Keratinocyte (primary cell): ENCODE results near the gene VSTM1. TPM values are rescaled to one million over a fixed set of nuclear protein-coding genes. Genes with fewer than 3 reads are reported as not detected.
A peak's percentile ranks its signal among the peaks of the same experiment; 100 is the strongest.

Experiments
- DNase-seq: peaks from one replicate; pipeline ENCODE4 v3.0.0-alpha.2; 2011; ENCODE audit warnings: low read depth, missing footprints, low spot score
- FAIRE-seq: peaks from 2 replicates; lab custom pipeline; 2011; peaks lifted over from hg19 to GRCh38; lab: Jason Lieb, UNC
- H2AFZ ChIP-seq: 2 replicates; pipeline ENCODE4 v1.6.0; 2012; ENCODE audit warnings: low read length, control low read depth, inconsistent platforms; ENCODE audit not compliant: control insufficient read depth
- H3K27ac ChIP-seq: 2 replicates; pipeline ENCODE4 v1.5.1; 2011; ENCODE audit warnings: low read length; ENCODE audit not compliant: control insufficient read depth, insufficient read depth
- H3K27me3 ChIP-seq: 3 replicates; pipeline ENCODE4 v1.6.0; 2011; ENCODE audit warnings: low read length; ENCODE audit not compliant: control insufficient read depth, insufficient read depth; ENCODE audit errors: extremely low read depth
- H3K36me3 ChIP-seq, 2 experiments: 2 replicates in 1 of 2; 3 replicates in 1 of 2; pipeline ENCODE4 v1.5.1; 2011; ENCODE audit warnings: low read length in 2 of 2, mild to moderate bottlenecking in 1 of 2; ENCODE audit not compliant: control insufficient read depth in 2 of 2, insufficient read depth in 2 of 2; ENCODE audit errors: extremely low read depth in 1 of 2
- H3K4me1 ChIP-seq: 3 replicates; pipeline ENCODE4 v1.5.1; 2011; ENCODE audit warnings: low read length; ENCODE audit not compliant: control insufficient read depth, insufficient read depth; ENCODE audit errors: extremely low read depth
- H3K4me2 ChIP-seq: 3 replicates; pipeline ENCODE4 v1.6.0; 2011; ENCODE audit warnings: low read depth, low read length; ENCODE audit not compliant: control insufficient read depth, insufficient read depth; ENCODE audit errors: extremely low read depth
- H3K4me3 ChIP-seq, 3 experiments: fragments of 200-600 bp in 1 of 3; sonication (generic) in 1 of 3; 2 replicates in 2 of 3; 3 replicates in 1 of 3; pipeline ENCODE4 v1.5.1; 2011 to 2016; ENCODE audit warnings: low read length in 3 of 3, mild to moderate bottlenecking in 3 of 3, control low read depth in 2 of 3, inconsistent platforms in 1 of 3, low read depth in 1 of 3, mixed read lengths in 1 of 3, mixed run types in 1 of 3, moderate library complexity in 1 of 3; ENCODE audit not compliant: control insufficient read depth in 2 of 3, insufficient read depth in 2 of 3; ENCODE audit errors: extremely low read depth in 1 of 3
- H3K79me2 ChIP-seq: 2 replicates; pipeline ENCODE4 v1.6.0; 2012; ENCODE audit warnings: low read length; ENCODE audit not compliant: control insufficient read depth, insufficient read depth
- H3K9ac ChIP-seq: 3 replicates; pipeline ENCODE4 v1.6.0; 2011; ENCODE audit warnings: low read length; ENCODE audit not compliant: control insufficient read depth, insufficient read depth; ENCODE audit errors: extremely low read depth
- H3K9me1 ChIP-seq: 3 replicates; pipeline ENCODE4 v1.6.0; 2011; ENCODE audit warnings: low read length; ENCODE audit not compliant: control insufficient read depth, insufficient read depth; ENCODE audit errors: extremely low read depth
- H3K9me3 ChIP-seq: 2 replicates; pipeline ENCODE4 v1.5.1; 2012; ENCODE audit warnings: low read depth, low read length; ENCODE audit not compliant: control insufficient read depth
- H4K20me1 ChIP-seq: 3 replicates; pipeline ENCODE4 v1.6.0; 2011; ENCODE audit warnings: low read length; ENCODE audit not compliant: control insufficient read depth, insufficient read depth; ENCODE audit errors: extremely low read depth
- EZH2 ChIP-seq: IDR thresholded peaks from one replicate; pipeline ENCODE4 v1.6.1; 2012; ENCODE audit warnings: inconsistent platforms, mild to moderate bottlenecking, low read length, moderate library complexity
- dilution Hi-C: fragments of 300-500 bp; cut with MboI; formaldehyde crosslinking; loops from one replicate; pipeline ENCODE4 v1.7.0; 2020; ENCODE audit warnings: low sequenced_read_pairs; ENCODE audit not compliant: extremely low pct_ligation_motif_present
- polyA plus RNA-seq, 5 experiments: library from polyadenylated mRNA; depleted of rRNA in 3 of 5; stranded (reverse) in 3 of 5; stranded (forward) in 1 of 5; unstranded in 1 of 5; fragments of >200 nt; gene quantifications; 1 replicate in 1 of 5; 2 replicates in 3 of 5; 3 replicates in 1 of 5; pipeline versions ENCODE4 v1.2.1 to v1.2.3, GENCODE V29; 2011 to 2012; ENCODE audit warnings: missing spikeins in 2 of 5, low read depth in 1 of 5, low replicate concordance in 1 of 5
- TF ChIP-seq, protein P1 (sequence below), 3 experiments: IDR thresholded peaks in 1 of 3; conservative IDR thresholded peaks in 1 of 3; optimal IDR thresholded peaks in 1 of 3; 2 replicates in 2 of 3; 3 replicates in 1 of 3; pipeline versions ENCODE3 to v1.5.1; 2011; ENCODE audit warnings: low read length in 3 of 3, mild to moderate bottlenecking in 3 of 3, moderate library complexity in 2 of 3, control low read depth in 1 of 3, inconsistent platforms in 1 of 3; ENCODE audit not compliant: insufficient read depth in 2 of 3; ENCODE audit errors: extremely low read depth in 1 of 3

Gene VSTM1
- polyA plus RNA-seq, 1 donor (not counting 4 experiments of a cell fraction or from before 2014, with no cell fraction given): not detected

DNA sequence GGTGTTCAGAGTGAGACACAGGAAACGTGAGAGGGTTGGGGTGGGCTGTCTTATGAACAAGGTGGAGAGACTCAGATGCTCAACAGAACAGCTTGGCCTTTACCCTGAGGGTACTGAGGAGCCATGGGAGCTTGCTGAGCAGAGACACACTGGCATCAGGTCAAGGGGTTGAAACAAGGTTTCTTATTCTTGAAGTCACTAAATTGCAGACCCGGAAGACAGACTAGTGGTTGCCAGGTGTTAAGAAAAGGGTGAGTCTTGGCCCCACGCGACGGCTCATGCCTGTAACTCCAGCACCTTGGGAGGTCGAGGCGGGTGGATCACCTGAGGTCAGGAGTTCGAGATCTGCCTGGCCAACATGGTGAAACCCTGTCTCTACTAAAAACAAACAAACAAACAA, 49.8 kb downstream of the VSTM1 start:
- dilution Hi-C loops: no loop called here
- Histone ChIP-seq H2AFZ (no peak overlapping the region), H3K27me3 (peaks cover 4% of the 10 kb centered on the region), H3K79me2 (no peaks in the 10 kb centered on the region), H3K36me3 (no peaks in the 10 kb centered on the region), H3K9me1 (no peaks in the 10 kb centered on the region), H3K4me3 (no peak overlapping the region), H3K9me3 (no peaks in the 10 kb centered on the region), H3K4me2 (no peak overlapping the region), H3K9ac (no peak overlapping the region), H4K20me1 (no peaks in the 10 kb centered on the region), H3K4me1 (no peaks in the 10 kb centered on the region), H3K27ac (no peak overlapping the region)
- TF ChIP-seq EZH2: no peak
- TF ChIP-seq, protein P1, sequence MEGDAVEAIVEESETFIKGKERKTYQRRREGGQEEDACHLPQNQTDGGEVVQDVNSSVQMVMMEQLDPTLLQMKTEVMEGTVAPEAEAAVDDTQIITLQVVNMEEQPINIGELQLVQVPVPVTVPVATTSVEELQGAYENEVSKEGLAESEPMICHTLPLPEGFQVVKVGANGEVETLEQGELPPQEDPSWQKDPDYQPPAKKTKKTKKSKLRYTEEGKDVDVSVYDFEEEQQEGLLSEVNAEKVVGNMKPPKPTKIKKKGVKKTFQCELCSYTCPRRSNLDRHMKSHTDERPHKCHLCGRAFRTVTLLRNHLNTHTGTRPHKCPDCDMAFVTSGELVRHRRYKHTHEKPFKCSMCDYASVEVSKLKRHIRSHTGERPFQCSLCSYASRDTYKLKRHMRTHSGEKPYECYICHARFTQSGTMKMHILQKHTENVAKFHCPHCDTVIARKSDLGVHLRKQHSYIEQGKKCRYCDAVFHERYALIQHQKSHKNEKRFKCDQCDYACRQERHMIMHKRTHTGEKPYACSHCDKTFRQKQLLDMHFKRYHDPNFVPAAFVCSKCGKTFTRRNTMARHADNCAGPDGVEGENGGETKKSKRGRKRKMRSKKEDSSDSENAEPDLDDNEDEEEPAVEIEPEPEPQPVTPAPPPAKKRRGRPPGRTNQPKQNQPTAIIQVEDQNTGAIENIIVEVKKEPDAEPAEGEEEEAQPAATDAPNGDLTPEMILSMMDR (optimal IDR thresholded peaks at IDR 0.05 in 1 of 3, IDR thresholded peaks at IDR 0.05 in 1 of 3, conservative IDR thresholded peaks at IDR 0.05 in 1 of 3; ENCODE audit: extremely low read depth in 1 of 3, insufficient read depth in 2 of 3, low read length in 3 of 3): no peak
- DNase-seq (no peak), FAIRE-seq (no peak)

DNA sequence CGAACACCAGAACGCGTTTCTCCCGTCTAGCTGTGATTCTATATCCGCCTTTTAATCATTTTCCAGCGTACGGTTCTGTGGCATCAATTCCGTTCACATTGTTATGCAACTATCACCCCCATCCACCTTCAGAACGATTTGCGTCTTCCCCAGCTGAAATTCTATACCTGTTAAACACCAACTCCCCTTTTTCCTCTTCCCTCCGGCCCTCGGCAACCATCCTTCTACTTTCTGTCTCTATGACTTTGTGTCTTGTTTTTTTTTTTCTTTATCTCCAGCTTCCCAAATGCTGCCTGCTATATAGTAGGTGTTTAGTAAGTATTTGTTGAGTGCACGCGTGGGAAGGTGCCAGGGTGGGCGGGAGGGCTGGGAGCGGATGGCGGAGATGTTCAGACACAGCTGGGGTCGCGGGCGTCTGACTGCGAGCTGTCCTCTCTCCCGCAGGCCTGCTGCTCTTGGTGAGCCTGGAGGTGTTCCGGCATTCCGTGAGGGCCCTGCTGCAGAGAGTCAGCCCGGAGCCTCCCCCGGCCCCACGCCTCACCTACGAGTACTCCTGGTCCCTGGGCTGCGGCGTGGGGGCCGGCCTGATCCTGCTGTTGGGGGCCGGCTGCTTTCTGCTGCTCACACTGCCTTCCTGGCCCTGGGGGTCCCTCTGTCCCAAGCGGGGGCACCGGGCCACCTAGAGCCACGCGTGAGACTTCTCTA, 52.0 kb downstream of the VSTM1 start:
- H3K79me2 ChIP-seq: no peaks in the 10 kb centered on the region
- H3K4me3 ChIP-seq: no peak overlapping the region
- no peak overlapping the region for H3K4me2 ChIP-seq
- no peak for DNase-seq
- H3K9me3 ChIP-seq: no peaks in the 10 kb centered on the region
- no peaks in the 10 kb centered on the region for H3K9me1 ChIP-seq
- dilution Hi-C loops: no loop called here
- FAIRE-seq: no peak
- no peaks in the 10 kb centered on the region for H3K36me3 ChIP-seq
- H3K9ac ChIP-seq: no peak overlapping the region
- peaks cover 4% of the 10 kb centered on the region for H3K27me3 ChIP-seq
- no peak overlapping the region for H3K27ac ChIP-seq
- peak overlapping the region; percentile 13 for H2AFZ ChIP-seq
- TF ChIP-seq, protein P1 (optimal IDR thresholded peaks at IDR 0.05 in 1 of 3, IDR thresholded peaks at IDR 0.05 in 1 of 3, conservative IDR thresholded peaks at IDR 0.05 in 1 of 3; ENCODE audit: extremely low read depth in 1 of 3, insufficient read depth in 2 of 3, low read length in 3 of 3): no peak
- no peak for TF ChIP-seq EZH2
- no peaks in the 10 kb centered on the region for H3K4me1 ChIP-seq
- no peaks in the 10 kb centered on the region for H4K20me1 ChIP-seq
